Mesothelial cell of epicardium (in vitro differentiated cells): ENCODE results near the gene MYCBPAP. TPM values are rescaled to one million over a fixed set of nuclear protein-coding genes. Genes with fewer than 3 reads are reported as not detected.

Experiments used
- DNase-seq, 2 experiments: peaks; one replicate each; pipeline ENCODE4 v3.0.0; 2021; ENCODE audit warnings: low spot score in 2 of 2; ENCODE audit not compliant: unreplicated experiment in 2 of 2
- H3K27ac Mint-ChIP-seq: 2 replicates; pipeline ENCODE4 v1.8.0; 2021; ENCODE audit warnings: mixed read lengths
- H3K27me3 Mint-ChIP-seq: 2 replicates; pipeline ENCODE4 v1.8.0; 2021; ENCODE audit warnings: low read depth, mixed read lengths
- H3K36me3 Mint-ChIP-seq: 2 replicates; pipeline ENCODE4 v1.8.0; 2021; ENCODE audit warnings: mixed read lengths
- H3K4me1 Mint-ChIP-seq: 2 replicates; pipeline ENCODE4 v1.8.0; 2021; ENCODE audit warnings: mixed read lengths
- H3K4me3 Mint-ChIP-seq: 2 replicates; pipeline ENCODE4 v1.8.0; 2021; ENCODE audit warnings: mild to moderate bottlenecking, moderate library complexity, mixed read lengths
- H3K9me3 Mint-ChIP-seq: 2 replicates; pipeline ENCODE4 v1.8.0; 2021; ENCODE audit warnings: mixed read lengths
- total RNA-seq: library from RNA; stranded (reverse); gene quantifications from 3 replicates; pipeline ENCODE4 v1.2.1, GENCODE V29; 2021
- TF ChIP-seq, protein P1 (sequence below): fragments of 200-600 bp; sonication (generic); IDR thresholded peaks from one replicate; pipeline ENCODE4 v1.5.0; 2021; ENCODE audit warnings: antibody characterized with exemption; ENCODE audit not compliant: unreplicated experiment

Gene MYCBPAP
- total RNA-seq, 1 donor from 2014 or later = 5.1 TPM

DNA sequence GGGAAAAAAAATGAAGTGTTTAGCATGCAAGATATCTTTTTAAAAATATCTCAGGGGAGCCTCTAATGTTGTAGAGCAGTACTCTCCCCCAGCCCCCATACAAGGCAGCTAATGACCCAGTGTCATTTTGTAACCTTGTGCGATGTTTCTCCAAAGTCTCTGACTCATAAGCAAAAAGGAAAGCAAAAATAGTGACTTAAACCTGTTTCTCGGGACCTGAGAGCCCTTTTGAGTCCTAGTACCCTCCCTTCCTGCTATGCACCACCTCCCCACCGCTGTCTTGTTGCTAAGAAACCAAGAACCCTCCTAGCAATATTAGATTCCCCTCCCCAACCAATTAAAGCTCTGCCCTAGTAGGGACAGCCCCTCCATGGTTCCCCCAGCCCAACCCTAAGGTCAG lies 2.8 kb downstream of the MYCBPAP start:
- DNase-seq = no peak
- TF ChIP-seq, protein P1, sequence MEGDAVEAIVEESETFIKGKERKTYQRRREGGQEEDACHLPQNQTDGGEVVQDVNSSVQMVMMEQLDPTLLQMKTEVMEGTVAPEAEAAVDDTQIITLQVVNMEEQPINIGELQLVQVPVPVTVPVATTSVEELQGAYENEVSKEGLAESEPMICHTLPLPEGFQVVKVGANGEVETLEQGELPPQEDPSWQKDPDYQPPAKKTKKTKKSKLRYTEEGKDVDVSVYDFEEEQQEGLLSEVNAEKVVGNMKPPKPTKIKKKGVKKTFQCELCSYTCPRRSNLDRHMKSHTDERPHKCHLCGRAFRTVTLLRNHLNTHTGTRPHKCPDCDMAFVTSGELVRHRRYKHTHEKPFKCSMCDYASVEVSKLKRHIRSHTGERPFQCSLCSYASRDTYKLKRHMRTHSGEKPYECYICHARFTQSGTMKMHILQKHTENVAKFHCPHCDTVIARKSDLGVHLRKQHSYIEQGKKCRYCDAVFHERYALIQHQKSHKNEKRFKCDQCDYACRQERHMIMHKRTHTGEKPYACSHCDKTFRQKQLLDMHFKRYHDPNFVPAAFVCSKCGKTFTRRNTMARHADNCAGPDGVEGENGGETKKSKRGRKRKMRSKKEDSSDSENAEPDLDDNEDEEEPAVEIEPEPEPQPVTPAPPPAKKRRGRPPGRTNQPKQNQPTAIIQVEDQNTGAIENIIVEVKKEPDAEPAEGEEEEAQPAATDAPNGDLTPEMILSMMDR = no peak

DNA sequence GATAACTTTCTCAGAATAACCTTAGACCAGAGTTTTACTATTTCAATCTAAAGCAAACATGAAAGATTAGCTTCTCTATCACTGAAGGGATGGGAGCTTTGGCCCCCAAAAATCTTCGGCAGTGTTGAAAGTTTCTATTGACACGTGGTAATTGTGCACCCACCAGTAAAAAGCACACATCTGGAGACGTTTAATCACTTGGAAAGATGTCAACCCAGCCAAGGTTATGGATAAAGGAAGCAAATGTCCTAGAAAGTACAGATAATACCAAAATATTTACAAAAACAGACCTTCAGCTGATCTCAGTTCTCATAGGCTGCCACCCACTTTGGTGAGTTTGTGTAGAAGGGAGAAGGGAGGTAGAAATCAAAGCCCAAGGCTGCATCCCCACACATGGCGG lies 5.3 kb downstream of the MYCBPAP start:
- H3K36me3 Mint-ChIP-seq = no peaks in the 10 kb centered on the region
- H3K9me3 Mint-ChIP-seq = no peaks in the 10 kb centered on the region
- TF ChIP-seq, protein P1 = no peak
- H3K4me1 Mint-ChIP-seq = peaks cover 35% of the 10 kb centered on the region
- no peak for DNase-seq
- H3K4me3 Mint-ChIP-seq = no peak overlapping the region
- H3K27me3 Mint-ChIP-seq = peaks cover 1% of the 10 kb centered on the region
- H3K27ac Mint-ChIP-seq = no peak overlapping the region

More for the DNA sequence above, 2.8 kb downstream of the MYCBPAP start:
- Mint-ChIP-seq H3K9me3 (no peaks in the 10 kb centered on the region), H3K27ac (peak overlapping the region; percentile 76), H3K36me3 (no peaks in the 10 kb centered on the region), H3K27me3 (peaks cover 3% of the 10 kb centered on the region), H3K4me3 (no peak overlapping the region), H3K4me1 (peaks cover 40% of the 10 kb centered on the region)

DNA sequence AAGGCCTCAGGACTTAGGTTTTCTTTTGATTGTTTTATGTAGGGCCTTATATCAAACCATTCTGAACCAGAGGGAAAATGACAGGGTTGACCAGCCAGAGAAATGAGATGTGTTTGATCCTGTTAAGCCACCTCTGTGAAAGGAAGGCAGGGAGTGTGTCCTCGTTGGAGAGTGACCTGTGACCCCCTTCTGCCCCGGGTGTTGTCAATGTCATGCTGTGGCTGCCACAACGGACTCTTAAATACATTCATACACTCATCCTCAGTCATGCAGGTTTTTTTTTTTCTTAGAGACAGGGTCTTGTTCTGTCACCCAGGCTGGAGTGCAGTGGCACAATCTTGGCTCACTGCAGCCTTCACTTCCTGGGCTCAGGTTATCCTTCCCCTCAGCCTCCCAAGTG lies 6.1 kb downstream of the MYCBPAP start:
- H3K4me3 Mint-ChIP-seq = no peak overlapping the region
- TF ChIP-seq, protein P1 = no peak
- H3K9me3 Mint-ChIP-seq = no peaks in the 10 kb centered on the region
- peaks cover 28% of the 10 kb centered on the region for H3K4me1 Mint-ChIP-seq
- H3K27me3 Mint-ChIP-seq = peaks cover 1% of the 10 kb centered on the region
- no peak for DNase-seq
- H3K36me3 Mint-ChIP-seq = no peaks in the 10 kb centered on the region
- H3K27ac Mint-ChIP-seq = no peak overlapping the region

DNA sequence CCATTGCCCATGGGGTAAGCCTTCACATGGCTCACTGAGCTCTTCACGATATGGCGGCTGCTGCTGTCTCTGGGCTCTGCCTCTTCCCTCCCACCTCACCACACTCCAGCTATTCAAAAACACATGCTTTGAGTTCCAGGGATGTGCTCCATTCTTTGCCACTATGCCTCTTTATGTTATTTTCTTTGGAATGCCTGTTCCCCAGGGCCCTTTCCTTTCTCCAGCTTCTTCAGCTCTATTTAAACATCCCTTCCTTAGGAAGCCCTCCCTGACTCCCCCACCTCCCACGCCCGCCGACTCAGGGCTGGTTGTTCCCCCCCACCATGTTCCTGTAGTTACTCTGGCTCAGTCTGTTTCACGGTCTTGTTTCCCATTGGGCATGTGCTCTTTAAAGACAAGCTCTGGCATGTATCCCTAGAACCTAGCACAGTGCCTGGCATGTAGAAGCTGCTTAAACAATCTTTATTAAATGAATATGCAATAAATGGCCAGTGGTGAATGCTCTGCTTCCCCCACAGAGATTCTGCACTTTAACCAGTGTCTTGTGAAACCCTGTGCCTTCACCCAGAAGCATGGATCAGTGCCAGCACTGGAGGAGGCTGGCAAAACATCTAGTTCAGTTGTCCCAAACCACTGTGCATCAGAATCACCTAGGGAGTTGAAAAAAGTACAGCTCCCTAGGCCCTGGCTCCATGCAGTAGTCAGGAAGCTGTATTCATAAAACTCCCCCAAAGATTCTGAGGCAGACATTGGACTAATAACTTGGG lies 6.9 kb downstream of the MYCBPAP start:
- no peak overlapping the region for H3K27ac Mint-ChIP-seq
- peaks cover 25% of the 10 kb centered on the region for H3K4me1 Mint-ChIP-seq
- H3K36me3 Mint-ChIP-seq = no peaks in the 10 kb centered on the region
- no peak overlapping the region for H3K4me3 Mint-ChIP-seq
- TF ChIP-seq, protein P1 = no peak
- no peak for DNase-seq
- H3K27me3 Mint-ChIP-seq = peaks cover 1% of the 10 kb centered on the region
- H3K9me3 Mint-ChIP-seq = no peaks in the 10 kb centered on the region

DNA sequence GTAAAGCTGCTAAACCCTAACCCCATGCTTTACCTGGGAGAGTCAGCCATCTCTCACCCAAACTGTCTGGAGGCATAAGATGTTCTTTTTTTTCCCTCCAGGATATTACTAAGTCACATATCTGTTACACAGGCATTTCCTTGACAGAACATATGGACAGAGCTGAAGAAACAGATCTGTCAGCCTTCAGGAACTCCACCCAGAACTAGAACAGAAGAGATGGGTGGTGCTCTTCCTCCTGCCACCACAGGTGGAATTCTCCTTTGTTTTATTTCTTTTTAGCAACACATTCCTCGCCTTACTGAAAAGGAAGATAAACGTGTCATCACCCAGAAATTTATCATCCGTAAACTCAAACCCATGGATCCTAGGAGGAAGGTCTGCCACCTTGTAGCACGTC lies 8.8 kb downstream of the MYCBPAP start:
- Mint-ChIP-seq H3K9me3 (no peaks in the 10 kb centered on the region), H3K4me1 (peaks cover 11% of the 10 kb centered on the region), H3K4me3 (no peak overlapping the region), H3K27me3 (peaks cover 1% of the 10 kb centered on the region), H3K36me3 (no peaks in the 10 kb centered on the region), H3K27ac (no peak overlapping the region)
- DNase-seq = no peak
- TF ChIP-seq, protein P1 = no peak
